ENCODE results near the gene CDKAL1. TPM values are rescaled to one million over a fixed set of nuclear protein-coding genes. Genes with fewer than 3 reads are reported as not detected.

The CDKAL1 gene
- total RNA-seq, 1 donor from 2014 or later = 24.8 TPM

DNA sequence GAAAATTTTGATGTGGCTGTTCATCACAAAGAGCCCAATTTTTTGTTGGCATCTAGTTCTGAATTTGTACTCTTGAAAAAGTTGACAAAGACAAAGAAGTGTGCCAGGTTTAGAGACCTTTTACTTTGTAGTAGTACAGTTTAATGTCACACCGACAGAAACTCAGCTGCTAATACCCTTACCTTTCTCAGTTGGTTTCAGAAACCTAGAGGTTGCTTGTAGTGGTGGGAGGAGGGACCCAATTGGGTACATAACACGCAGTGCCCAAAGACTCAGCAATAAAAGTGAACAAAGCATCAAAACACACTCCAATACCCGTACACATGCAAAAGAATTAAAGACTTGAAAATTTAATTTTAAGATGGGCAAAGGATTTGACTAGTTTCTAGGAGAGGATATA is 203.7 kb downstream of the CDKAL1 start:
- DNase-seq = no peak
- peaks cover 6% of the 10 kb centered on the region for H3K36me3 Mint-ChIP-seq (ENCODE audit: unreplicated experiment)
- peaks cover 9% of the 10 kb centered on the region for H3K4me1 Mint-ChIP-seq (ENCODE audit: low read depth, unreplicated experiment)
- no peaks in the 10 kb centered on the region for H3K27me3 Mint-ChIP-seq (ENCODE audit: unreplicated experiment)
- no peak overlapping the region for H3K4me3 Mint-ChIP-seq (ENCODE audit: unreplicated experiment)
- TF ChIP-seq, protein P1, sequence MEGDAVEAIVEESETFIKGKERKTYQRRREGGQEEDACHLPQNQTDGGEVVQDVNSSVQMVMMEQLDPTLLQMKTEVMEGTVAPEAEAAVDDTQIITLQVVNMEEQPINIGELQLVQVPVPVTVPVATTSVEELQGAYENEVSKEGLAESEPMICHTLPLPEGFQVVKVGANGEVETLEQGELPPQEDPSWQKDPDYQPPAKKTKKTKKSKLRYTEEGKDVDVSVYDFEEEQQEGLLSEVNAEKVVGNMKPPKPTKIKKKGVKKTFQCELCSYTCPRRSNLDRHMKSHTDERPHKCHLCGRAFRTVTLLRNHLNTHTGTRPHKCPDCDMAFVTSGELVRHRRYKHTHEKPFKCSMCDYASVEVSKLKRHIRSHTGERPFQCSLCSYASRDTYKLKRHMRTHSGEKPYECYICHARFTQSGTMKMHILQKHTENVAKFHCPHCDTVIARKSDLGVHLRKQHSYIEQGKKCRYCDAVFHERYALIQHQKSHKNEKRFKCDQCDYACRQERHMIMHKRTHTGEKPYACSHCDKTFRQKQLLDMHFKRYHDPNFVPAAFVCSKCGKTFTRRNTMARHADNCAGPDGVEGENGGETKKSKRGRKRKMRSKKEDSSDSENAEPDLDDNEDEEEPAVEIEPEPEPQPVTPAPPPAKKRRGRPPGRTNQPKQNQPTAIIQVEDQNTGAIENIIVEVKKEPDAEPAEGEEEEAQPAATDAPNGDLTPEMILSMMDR (IDR thresholded peaks at IDR 0.05; ENCODE audit: partially characterized antibody, unreplicated experiment) = no peak
- no peak overlapping the region for H3K27ac Mint-ChIP-seq (ENCODE audit: unreplicated experiment)
- H3K9me3 Mint-ChIP-seq (ENCODE audit: unreplicated experiment) = peaks cover 6% of the 10 kb centered on the region

- H3K4me3 Mint-ChIP-seq (ENCODE audit: unreplicated experiment) = no peak overlapping the region
- peak overlapping the region; percentile 5 for H3K27ac Mint-ChIP-seq (ENCODE audit: unreplicated experiment)
- H3K9me3 Mint-ChIP-seq (ENCODE audit: unreplicated experiment) = peaks cover 6% of the 10 kb centered on the region
- no peaks in the 10 kb centered on the region for H3K27me3 Mint-ChIP-seq (ENCODE audit: unreplicated experiment)
- peaks cover 6% of the 10 kb centered on the region for H3K36me3 Mint-ChIP-seq (ENCODE audit: unreplicated experiment)
- no peak for DNase-seq
- H3K4me1 Mint-ChIP-seq (ENCODE audit: low read depth, unreplicated experiment) = peaks cover 5% of the 10 kb centered on the region
- TF ChIP-seq, protein P1 (IDR thresholded peaks at IDR 0.05; ENCODE audit: partially characterized antibody, unreplicated experiment) = no peak
Measured at GRCh38 chr6:20740088-20740487, 205.8 kb downstream of the CDKAL1 start.

- Mint-ChIP-seq H3K9me3 (ENCODE audit: unreplicated experiment) (peaks cover 6% of the 10 kb centered on the region), H3K4me1 (ENCODE audit: low read depth, unreplicated experiment) (peaks cover 5% of the 10 kb centered on the region), H3K4me3 (ENCODE audit: unreplicated experiment) (no peak overlapping the region), H3K36me3 (ENCODE audit: unreplicated experiment) (peaks cover 6% of the 10 kb centered on the region), H3K27ac (ENCODE audit: unreplicated experiment) (no peak overlapping the region), H3K27me3 (ENCODE audit: unreplicated experiment) (no peaks in the 10 kb centered on the region)
- TF ChIP-seq, protein P1 (IDR thresholded peaks at IDR 0.05; ENCODE audit: partially characterized antibody, unreplicated experiment) = no peak
- no peak for DNase-seq
Measured at GRCh38 chr6:20740727-20741126, 206.5 kb downstream of the CDKAL1 start.

DNA sequence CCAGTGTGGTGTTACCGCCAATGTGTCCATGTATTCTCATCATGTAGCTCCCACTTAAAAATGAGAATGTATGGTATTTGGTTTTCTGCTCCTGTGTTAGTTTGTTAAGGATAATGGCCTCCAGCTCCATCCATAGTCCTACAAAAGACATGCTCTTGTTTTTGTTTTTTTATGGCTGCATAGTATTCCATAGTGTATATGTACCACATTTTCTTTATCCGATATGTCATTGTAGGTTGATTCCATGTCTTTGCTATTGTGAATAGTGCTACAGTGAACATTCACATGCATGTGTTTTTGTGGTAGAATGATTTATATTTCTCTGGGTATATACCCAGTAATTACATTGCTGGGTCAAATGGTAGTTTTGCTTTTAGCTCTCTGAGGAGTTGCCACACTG is 207.2 kb downstream of the CDKAL1 start:
- peaks cover 6% of the 10 kb centered on the region for H3K36me3 Mint-ChIP-seq (ENCODE audit: unreplicated experiment)
- H3K27ac Mint-ChIP-seq (ENCODE audit: unreplicated experiment) = no peak overlapping the region
- no peak for DNase-seq
- TF ChIP-seq, protein P1 (IDR thresholded peaks at IDR 0.05; ENCODE audit: partially characterized antibody, unreplicated experiment) = no peak
- H3K4me1 Mint-ChIP-seq (ENCODE audit: low read depth, unreplicated experiment) = peaks cover 7% of the 10 kb centered on the region
- no peaks in the 10 kb centered on the region for H3K27me3 Mint-ChIP-seq (ENCODE audit: unreplicated experiment)
- H3K4me3 Mint-ChIP-seq (ENCODE audit: unreplicated experiment) = no peak overlapping the region
- peaks cover 6% of the 10 kb centered on the region for H3K9me3 Mint-ChIP-seq (ENCODE audit: unreplicated experiment)

DNA sequence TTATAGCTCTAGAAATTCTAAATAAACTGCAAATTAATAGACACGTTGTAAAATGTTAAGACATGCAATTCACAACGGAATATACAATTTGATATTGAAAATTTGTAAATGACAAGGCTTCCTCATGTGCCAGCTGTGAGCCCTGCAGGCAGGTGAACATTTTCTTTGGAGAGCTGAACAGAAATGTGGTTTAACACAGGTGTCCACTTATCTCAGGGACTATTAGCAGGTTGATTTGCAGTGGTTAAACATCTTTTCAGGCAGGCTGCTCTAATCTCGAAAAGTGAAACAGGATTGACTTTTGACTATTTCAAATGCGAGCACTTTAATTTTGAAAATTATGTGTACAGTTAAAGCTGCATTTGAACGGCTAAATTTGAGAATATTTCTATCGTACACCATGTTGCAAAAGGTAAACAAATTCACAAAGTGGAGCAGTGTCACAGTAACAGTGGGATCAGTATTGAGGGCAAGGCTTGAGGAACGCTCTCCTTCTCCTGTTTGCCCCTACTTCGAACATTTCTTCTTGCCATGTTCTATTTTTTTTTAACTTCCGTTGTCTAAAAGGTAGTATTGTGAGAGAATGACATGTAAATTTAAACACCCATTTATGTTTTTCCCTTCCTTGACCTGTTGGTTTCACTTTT is 210.8 kb downstream of the CDKAL1 start:
- H3K27me3 Mint-ChIP-seq (ENCODE audit: unreplicated experiment) = peaks cover 2% of the 10 kb centered on the region
- peaks cover 6% of the 10 kb centered on the region for H3K36me3 Mint-ChIP-seq (ENCODE audit: unreplicated experiment)
- DNase-seq = no peak
- no peak overlapping the region for H3K4me3 Mint-ChIP-seq (ENCODE audit: unreplicated experiment)
- H3K4me1 Mint-ChIP-seq (ENCODE audit: low read depth, unreplicated experiment) = peaks cover 1% of the 10 kb centered on the region
- peaks cover 6% of the 10 kb centered on the region for H3K9me3 Mint-ChIP-seq (ENCODE audit: unreplicated experiment)
- H3K27ac Mint-ChIP-seq (ENCODE audit: unreplicated experiment) = no peak overlapping the region
- TF ChIP-seq, protein P1 (IDR thresholded peaks at IDR 0.05; ENCODE audit: partially characterized antibody, unreplicated experiment) = no peak

Data from glutamatergic neuron (in vitro differentiated cells).